ENCODE results near the gene DHFR2. TPM values are rescaled to one million over a fixed set of nuclear protein-coding genes. Genes with fewer than 3 reads are reported as not detected.

DHFR2 gene
- total RNA-seq, 1 donor from 2014 or later, result 8.5 TPM

Other genes with a start within 250 kb of the DHFR2 start
- 39.0 TPM for gene PROS1, start 89.0 kb downstream of the DHFR2 start, total RNA-seq
- gene ARL13B, start 82.8 kb downstream of the DHFR2 start, total RNA-seq, result 16.3 TPM
- 4.7 TPM for gene STX19, start 34.3 kb downstream of the DHFR2 start, total RNA-seq
- 14.2 TPM for gene NSUN3, start 145 bp upstream of the DHFR2 start, total RNA-seq